OCI-M1 (cell line): ENCODE measurements around the gene OTUB1.
"Not testable (repeated sequence)": the region's sequence is repeated elsewhere in the genome, so short reads cannot be mapped to it uniquely, and the experiment has no call there.

Source experiments
- DNase-seq: peaks from one replicate; lab custom pipeline; 2025; lab: John Stamatoyannopoulos, UW

The OTUB1 gene

DNA sequence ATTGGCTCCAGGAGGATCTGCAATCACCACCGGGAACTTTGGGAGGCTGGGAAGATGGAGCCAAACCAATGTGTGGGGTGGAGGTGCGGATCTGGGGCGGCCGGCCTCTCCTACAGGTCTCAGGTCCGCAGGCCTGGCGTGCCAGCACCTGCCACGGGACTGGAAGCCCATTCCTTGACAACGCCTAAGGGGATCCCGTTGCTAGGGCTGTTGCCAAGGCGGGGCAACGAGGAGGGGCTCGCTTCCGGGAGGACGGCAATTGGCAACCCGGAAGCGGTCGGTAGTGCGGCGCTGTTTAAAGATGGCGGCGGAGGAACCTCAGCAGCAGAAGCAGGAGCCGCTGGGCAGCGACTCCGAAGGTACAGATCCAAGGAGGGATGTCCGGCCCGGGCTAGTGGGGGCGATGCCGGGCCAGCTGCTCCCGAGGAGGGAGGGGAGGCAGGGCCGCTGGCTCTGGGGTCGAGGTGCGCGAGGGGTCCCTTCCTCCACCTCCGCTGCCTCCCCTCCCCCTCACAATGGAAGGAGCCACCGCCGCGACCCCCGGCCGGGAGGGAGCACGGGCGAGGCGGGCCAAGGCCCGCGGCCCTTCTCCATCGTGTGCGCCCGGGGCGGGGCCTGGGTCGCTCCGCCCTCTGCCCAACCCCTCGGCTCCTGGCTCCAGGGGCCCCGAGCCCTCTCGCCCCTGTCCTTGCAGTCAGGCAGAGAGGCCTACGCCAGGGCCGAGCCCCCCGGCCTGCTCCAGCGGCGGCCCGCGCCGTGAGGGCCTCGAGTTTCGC lies at the start of gene OTUB1:
Gene OTUB1, plus strand, starts transcription at position 283 of the 776 bp plus-strand sequence. Its CDS starts 19 bp downstream, at position 302.
- peak; percentile 90 for DNase-seq

DNA sequence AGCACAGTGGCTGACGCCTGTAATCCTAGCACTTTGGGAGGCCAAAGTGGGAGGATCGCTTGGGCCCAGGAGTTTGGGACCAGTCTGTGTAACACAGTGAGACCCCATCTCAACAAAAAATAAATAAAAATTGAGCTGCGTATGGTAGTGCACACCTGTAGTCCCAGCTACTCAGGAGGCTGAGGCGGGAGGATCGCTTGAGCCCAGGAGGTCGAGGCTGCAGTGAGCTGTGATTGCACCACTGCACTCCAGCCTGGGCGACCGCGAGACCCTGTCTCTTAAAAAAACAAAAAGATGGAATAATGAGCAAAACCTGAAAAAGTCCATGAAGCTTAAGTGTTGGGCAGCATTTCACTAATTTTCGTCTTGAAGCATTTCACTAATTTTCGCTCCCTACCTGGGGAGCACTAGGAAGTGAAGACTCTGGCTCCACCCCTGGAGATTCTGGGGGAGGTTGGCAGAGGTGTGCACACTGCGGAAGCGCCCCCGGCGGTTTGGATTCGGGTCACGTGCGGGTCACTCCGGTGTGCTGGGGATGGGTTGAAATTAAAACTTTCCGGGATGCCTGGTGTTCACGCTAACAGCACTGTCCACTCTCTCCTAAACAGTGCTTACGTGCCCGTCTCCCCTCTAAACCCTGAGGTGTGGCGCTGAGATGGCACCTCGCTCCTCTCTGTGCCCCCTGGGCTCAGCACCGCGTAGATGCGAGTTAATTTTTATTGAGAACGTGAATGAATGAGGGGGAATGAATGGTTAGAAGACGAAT lies 48.3 kb upstream of the OTUB1 start:
- peak; percentile 53 for DNase-seq

GRCh38 chr11:63938479-63939396 lies 47.5 kb upstream of the OTUB1 start, which contains the start of gene NAA40:
TSS of gene NAA40 (plus strand) at chr11:63939002. CDS start at chr11:63939097, 95 bp downstream.
- peak; percentile 97 for DNase-seq

- peak; percentile 37 for DNase-seq
Observed at GRCh38 chr11:63939397-63939891, 46.8 kb upstream of the OTUB1 start.

- DNase-seq = no peak
Observed at GRCh38 chr11:63940786-63941185, 45.5 kb upstream of the OTUB1 start.

- DNase-seq = no peak
Observed at GRCh38 chr11:63941901-63942300, 44.3 kb upstream of the OTUB1 start.

DNA sequence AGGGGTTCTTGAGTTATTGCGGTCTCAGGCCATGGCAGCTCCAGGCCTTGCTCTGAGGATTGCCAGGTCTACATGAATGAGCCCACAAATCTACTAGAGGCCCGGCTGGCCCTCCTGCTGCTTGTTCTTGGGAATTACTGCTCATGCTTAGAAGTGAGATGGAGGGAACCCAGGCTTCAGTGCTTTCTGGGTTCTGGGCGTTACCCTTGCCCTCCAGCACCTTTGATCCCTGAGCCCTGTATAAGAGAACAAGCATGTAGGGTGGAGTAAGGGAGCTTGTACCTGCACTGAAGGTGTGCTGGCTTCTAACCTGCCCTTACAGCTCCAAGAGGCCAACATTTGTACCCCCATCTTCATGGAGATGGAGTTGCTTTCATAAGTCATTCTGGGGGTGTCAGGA lies 43.4 kb upstream of the OTUB1 start:
- DNase-seq = no peak

GRCh38 chr11:63944987-63945386 lies 41.3 kb upstream of the OTUB1 start:
- DNase-seq = no peak

DNA sequence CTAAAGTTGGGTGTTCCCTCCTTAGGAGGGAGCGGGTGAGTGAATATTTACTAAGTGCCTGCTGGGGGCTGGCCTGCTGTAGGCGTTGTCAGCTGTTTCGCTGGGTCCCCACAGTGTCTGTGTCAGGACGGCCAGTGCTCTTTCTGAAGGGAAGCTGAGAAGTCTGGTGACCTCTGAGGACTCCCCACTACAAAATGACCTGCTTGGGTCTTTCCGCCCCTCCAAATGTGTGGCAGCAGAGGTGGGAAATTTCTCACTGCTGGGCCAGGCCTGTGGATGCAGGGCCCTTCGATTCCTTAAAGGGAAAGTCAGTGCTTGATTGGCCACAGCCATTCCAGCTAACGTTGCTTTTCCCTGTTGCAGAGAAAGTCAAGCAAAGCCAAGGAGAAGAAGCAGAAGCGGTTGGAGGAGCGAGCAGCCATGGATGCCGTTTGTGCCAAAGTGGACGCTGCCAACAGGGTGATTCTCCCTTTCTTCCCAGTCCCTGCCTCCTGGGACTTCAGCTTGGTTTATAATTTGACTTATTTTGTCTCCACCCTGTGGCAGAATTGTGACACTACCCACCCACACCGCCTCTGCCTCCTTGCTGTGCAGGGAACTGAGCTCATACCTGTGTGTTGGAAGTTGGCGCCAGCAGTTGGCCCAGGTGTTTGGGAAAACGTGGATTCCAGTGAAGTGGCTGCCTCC lies 40.6 kb upstream of the OTUB1 start:
- DNase-seq = peak; percentile 73

- peak; percentile 48 for DNase-seq
Observed at GRCh38 chr11:63951779-63952536, 34.3 kb upstream of the OTUB1 start.

DNA sequence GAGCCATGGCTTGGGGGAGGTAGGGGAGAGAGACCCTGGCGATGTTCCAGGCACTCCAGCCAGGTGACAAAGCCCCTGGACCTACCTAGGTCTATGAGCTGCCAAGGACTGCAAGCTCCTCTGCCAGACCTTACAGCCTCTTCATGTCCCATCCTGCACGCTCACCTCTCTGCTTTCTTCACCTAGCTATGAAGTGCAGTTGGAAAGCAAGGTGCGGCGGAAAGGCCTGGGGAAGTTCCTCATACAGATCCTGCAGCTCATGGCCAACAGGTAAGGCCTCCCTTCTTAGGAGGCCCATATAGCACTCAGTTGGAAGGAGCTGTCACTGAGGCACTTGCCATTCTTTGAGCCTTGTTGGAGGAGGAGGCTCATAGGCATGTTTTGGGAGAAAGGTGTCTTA lies 33.7 kb upstream of the OTUB1 start:
- no peak for DNase-seq

DNA sequence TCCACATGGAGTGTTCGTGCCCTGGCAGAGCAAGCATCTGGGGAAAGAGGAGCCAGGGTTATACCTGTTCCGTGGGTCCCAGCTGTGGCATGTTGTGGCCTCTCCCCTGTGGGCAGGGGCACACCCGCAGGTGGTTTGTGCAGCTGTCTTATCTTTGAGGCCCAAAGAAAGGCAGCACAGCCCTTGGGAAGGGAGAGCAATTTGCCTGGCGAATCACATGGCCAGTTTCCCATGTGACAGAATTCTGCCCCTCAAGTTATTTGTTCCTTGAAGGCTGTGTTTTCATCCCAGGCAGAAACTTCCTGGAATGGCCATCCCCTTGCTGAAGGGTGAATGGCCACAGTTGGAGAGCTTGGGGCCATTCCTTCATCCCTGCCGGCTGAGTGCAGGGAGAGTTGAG lies 28.2 kb upstream of the OTUB1 start:
- peak; percentile 24 for DNase-seq

GRCh38 chr11:63961608-63962412 lies 24.4 kb upstream of the OTUB1 start:
- no peak for DNase-seq

DNA sequence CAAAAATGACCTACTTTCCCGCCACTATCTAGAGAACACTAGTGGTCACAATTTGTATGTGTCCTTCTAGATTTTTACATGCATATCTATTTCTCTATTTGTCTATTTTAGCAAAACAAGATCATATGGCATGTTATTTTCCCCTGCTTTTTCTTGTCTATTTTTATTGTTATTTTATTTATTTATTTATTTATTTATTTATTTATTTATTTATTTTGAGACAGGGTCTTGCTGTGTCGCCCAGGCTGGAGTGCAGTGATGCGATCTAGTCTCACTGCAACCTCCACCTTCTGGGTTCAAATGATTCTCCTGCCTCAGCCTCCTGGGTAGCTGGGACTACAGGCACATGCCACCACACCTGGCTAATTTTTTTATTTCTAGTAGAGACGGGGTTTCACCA lies 22.3 kb upstream of the OTUB1 start:
- not testable (repeated sequence) for DNase-seq

DNA sequence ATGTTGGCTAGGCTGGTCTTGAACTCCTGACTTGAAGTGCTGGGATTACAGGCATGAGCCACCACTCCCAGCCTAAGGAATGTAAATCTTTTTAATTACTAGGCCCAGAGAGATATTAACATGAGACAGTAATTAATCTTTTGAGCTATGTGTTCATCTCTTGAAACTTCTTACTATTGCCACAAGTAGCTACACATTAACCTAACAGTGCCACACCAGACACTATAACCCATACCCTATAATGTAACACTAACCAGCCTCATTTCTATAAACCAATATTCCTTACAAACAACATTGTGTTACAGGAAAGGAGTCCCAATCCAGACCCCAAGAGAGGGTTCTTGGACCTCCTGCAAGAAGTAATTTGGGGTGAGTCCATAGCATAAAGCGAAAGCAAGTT lies 19.8 kb upstream of the OTUB1 start:
- no peak for DNase-seq

GRCh38 chr11:63969461-63969860 lies 16.8 kb upstream of the OTUB1 start:
- no peak for DNase-seq

GRCh38 chr11:63970902-63971301 lies 15.3 kb upstream of the OTUB1 start:
- peak; percentile 72 for DNase-seq

DNA sequence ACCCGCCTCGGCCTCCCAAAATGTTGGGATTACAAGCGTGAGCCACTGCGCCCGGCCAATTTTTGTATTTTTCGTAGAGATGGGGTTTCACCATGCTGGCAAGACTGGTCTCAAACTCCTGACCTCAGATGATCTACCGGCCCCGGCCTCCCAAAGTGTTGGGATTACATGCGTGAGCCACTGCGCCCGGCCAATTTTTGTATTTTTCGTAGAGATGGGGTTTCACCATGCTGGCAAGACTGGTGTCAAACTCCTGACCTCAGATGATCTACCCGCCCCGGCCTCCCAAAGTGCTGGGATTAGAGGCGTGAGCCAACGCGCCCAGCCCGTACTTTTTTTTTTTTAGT lies 12.4 kb upstream of the OTUB1 start:
- not testable (repeated sequence) for DNase-seq

DNA sequence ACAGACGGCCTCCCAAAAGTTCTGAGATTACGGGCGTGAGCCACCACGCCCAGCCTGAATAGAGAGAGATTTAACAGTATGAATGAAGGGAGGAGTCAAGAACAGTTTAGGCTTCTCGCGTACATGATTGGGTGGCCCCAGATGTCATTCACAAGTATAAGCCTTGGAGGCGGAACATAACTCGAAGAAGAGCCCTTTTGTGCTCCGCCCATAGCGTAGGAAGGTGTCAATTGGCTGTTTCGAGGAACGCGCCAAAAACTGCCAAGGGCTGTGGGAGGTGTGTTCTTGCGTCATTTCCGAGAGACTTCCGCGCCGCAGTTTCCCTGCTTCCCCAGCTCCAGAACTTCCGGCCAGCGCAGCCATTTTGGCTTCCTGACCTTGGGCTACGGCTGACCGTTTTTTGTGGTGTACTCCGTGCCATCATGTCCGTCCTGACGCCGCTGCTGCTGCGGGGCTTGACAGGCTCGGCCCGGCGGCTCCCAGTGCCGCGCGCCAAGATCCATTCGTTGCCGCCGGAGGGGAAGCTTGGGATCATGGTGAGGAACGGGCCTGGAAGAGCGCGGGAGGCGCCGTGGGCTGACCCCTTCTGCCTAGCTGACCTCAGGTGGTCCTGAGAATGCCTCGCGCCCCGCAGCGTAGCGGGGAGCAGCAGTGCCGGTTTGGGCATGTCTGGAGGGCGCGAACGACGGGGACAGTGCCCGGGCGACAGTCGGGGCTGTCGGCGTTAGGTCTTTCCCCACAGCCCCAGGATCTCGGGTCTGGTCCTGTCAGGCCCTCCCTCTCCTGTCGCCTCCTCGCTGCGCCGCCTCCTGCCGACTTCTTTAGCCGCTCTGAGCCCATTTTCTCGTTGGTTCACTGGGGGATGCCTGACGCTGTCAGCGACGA lies 11.7 kb upstream of the OTUB1 start, which contains the start of gene COX8A:
Gene COX8A, plus strand, starts transcription at position 362 of the 885 bp plus-strand sequence. Its CDS starts 61 bp downstream, at position 423.
- DNase-seq = peak; percentile 100
